Neutrophil (primary cell): ENCODE data around the gene MAP3K7.

Experiments used
- H3K27ac ChIP-seq: fragments of 200-600 bp; sonication (generic); 2 replicates; pipeline ENCODE4 v1.5.1; 2016; ENCODE audit warnings: mild to moderate bottlenecking, moderate library complexity
- H3K27me3 ChIP-seq: fragments of 200-600 bp; sonication (generic); 2 replicates; pipeline ENCODE4 v1.6.0; 2016; ENCODE audit warnings: mild to moderate bottlenecking
- H3K36me3 ChIP-seq: fragments of 200-600 bp; sonication (generic); 2 replicates; pipeline ENCODE4 v1.5.1; 2017
- H3K4me1 ChIP-seq, 2 experiments: fragments of 200-600 bp in 1 of 2; sonication (generic) in 1 of 2; 1 replicate in 1 of 2; 2 replicates in 1 of 2; pipeline versions ENCODE4 v1.5.1 to v1.6.1; 2013 to 2016; ENCODE audit warnings: low read depth in 1 of 2, low read length in 1 of 2, mild to moderate bottlenecking in 1 of 2, moderate library complexity in 1 of 2; ENCODE audit not compliant: control insufficient read depth in 1 of 2, insufficient read depth in 1 of 2
- H3K4me3 ChIP-seq, 2 experiments: fragments of 200-600 bp in 1 of 2; sonication (generic) in 1 of 2; 1 replicate in 1 of 2; 2 replicates in 1 of 2; pipeline ENCODE4 v1.5.1; 2013 to 2016; ENCODE audit warnings: low read depth in 1 of 2, low read length in 1 of 2, mild to moderate bottlenecking in 1 of 2, moderate library complexity in 1 of 2
- H3K9me3 ChIP-seq: fragments of 200-600 bp; sonication (generic); 2 replicates; pipeline ENCODE4 v1.5.1; 2016
- CTCF ChIP-seq: fragments of 200-600 bp; sonication (generic); IDR thresholded peaks from 2 replicates; pipeline ENCODE4 v1.5.1; 2016; ENCODE audit warnings: antibody characterized with exemption

Gene MAP3K7

GRCh38 chr6:90584636-90585255 is 2.1 kb downstream of the MAP3K7 start:
- TF ChIP-seq CTCF, result no peak
- H3K27ac ChIP-seq, result no peak overlapping the region
- H3K4me3 ChIP-seq, result no peak overlapping the region

GRCh38 chr6:90583836-90584481 is 2.9 kb downstream of the MAP3K7 start:
- Histone ChIP-seq H3K4me1 (peaks cover 17% of the 10 kb centered on the region in 2 experiments), H3K4me3 (no peak overlapping the region), H3K9me3 (no peaks in the 10 kb centered on the region), H3K27ac (no peak overlapping the region), H3K36me3 (no peaks in the 10 kb centered on the region), H3K27me3 (peaks cover 15% of the 10 kb centered on the region)
- TF ChIP-seq CTCF, result no peak

More at GRCh38 chr6:90584636-90585255, 2.1 kb downstream of the MAP3K7 start:
- H3K4me1 ChIP-seq, result peaks cover 17% of the 10 kb centered on the region in 2 experiments
- no peaks in the 10 kb centered on the region for H3K9me3 ChIP-seq
- peaks cover 23% of the 10 kb centered on the region for H3K27me3 ChIP-seq
- no peaks in the 10 kb centered on the region for H3K36me3 ChIP-seq

GRCh38 chr6:90583179-90583835 is 3.6 kb downstream of the MAP3K7 start:
- peaks cover 17% of the 10 kb centered on the region in 2 experiments for H3K4me1 ChIP-seq
- TF ChIP-seq CTCF, result no peak
- H3K4me3 ChIP-seq, result no peak overlapping the region
- H3K27ac ChIP-seq, result no peak overlapping the region
- H3K9me3 ChIP-seq, result no peaks in the 10 kb centered on the region
- peaks cover 9% of the 10 kb centered on the region for H3K27me3 ChIP-seq
- H3K36me3 ChIP-seq, result peaks cover 2% of the 10 kb centered on the region

GRCh38 chr6:90581146-90581545 is 5.7 kb downstream of the MAP3K7 start:
- H3K36me3 ChIP-seq, result peaks cover 4% of the 10 kb centered on the region
- TF ChIP-seq CTCF, result no peak
- H3K4me3 ChIP-seq, result no peak overlapping the region
- peaks cover 12 to 13% of the 10 kb centered on the region in 2 experiments for H3K4me1 ChIP-seq
- no peaks in the 10 kb centered on the region for H3K9me3 ChIP-seq
- H3K27me3 ChIP-seq, result no peaks in the 10 kb centered on the region
- H3K27ac ChIP-seq, result no peak overlapping the region

GRCh38 chr6:90578894-90579549 is 7.8 kb downstream of the MAP3K7 start:
- Histone ChIP-seq H3K36me3 (peaks cover 4% of the 10 kb centered on the region), H3K4me1 (no peaks in the 10 kb centered on the region), H3K27me3 (no peaks in the 10 kb centered on the region), H3K4me3 (no peak overlapping the region), H3K9me3 (no peaks in the 10 kb centered on the region), H3K27ac (no peak overlapping the region)
- no peak for TF ChIP-seq CTCF
